Transverse colon (tissue), 4 donors: ENCODE results near the gene HRH2.

ENCODE experiments used
- CTCF ChIP-seq, 5 experiments: fragments of 200-600 bp in 3 of 5; fragments of 450-650 bp in 2 of 5; sonication (generic) in 3 of 5; IDR thresholded peaks; 1 replicate in 2 of 5; 2 replicates in 3 of 5; pipeline ENCODE4 v1.5.1; 2016 to 2017; ENCODE audit warnings: antibody characterized with exemption in 5 of 5, inconsistent platforms in 3 of 5, mild to moderate bottlenecking in 2 of 5, moderate library complexity in 1 of 5
- POLR2AphosphoS5 ChIP-seq, 3 donors: sonication (generic); formaldehyde crosslinking; IDR thresholded peaks; one replicate each; pipeline ENCODE4 v1.6.1; 2016; ENCODE audit warnings: antibody characterized with exemption in 3 of 3

GRCh38 chr5:175655411-175655810 is 2.5 kb upstream of the HRH2 start:
- TF ChIP-seq POLR2AphosphoS5 (IDR thresholded peaks at IDR 0.05), result no peak
- no peak for TF ChIP-seq CTCF (IDR thresholded peaks at IDR 0.05)
